Activated naive CD8-positive, alpha-beta T cell treated with anti-CD3 and anti-CD28 coated beads, Interleukin-2, amount 10 ng/mL, durations not matched to agents 7 days and 5 days (primary cell): ENCODE results near the gene ASIC3. TPM values are rescaled to one million over a fixed set of nuclear protein-coding genes. Genes with fewer than 3 reads are reported as not detected.
A peak's percentile ranks its signal among the peaks of the same experiment; 100 is the strongest.

Experiments used
- ATAC-seq: fragments of 150-1000 bp; cut with Tn5 transposase; one replicate; pipeline ENCODE4 v1.10.0; 2021; ENCODE audit warnings: low read depth, moderate library complexity
- POLR2A ChIA-PET: fragments of 350-600 bp; sonication (Branson Sonifier 250); formaldehyde crosslinking; loops from one replicate; lab custom pipeline; 2021; ENCODE audit warnings: antibody characterized with exemption; lab: Charles Lee
- DNase-seq: peaks from one replicate; pipeline ENCODE4 v3.0.0; 2021
- H3K27ac Mint-ChIP-seq: one replicate; pipeline ENCODE4 v1.8.0; 2022; ENCODE audit warnings: mild to moderate bottlenecking, mixed read lengths
- H3K27me3 Mint-ChIP-seq: one replicate; pipeline ENCODE4 v1.8.0; 2022; ENCODE audit warnings: mild to moderate bottlenecking, moderate library complexity, mixed read lengths
- H3K36me3 Mint-ChIP-seq: one replicate; pipeline ENCODE4 v1.8.0; 2021; ENCODE audit warnings: mild to moderate bottlenecking, mixed read lengths
- H3K4me1 Mint-ChIP-seq: one replicate; pipeline ENCODE4 v1.8.0; 2021; ENCODE audit warnings: mixed read lengths
- H3K4me3 Mint-ChIP-seq: one replicate; pipeline ENCODE4 v1.8.0; 2022; ENCODE audit warnings: mild to moderate bottlenecking, moderate library complexity, mixed read lengths
- H3K9me3 Mint-ChIP-seq: one replicate; pipeline ENCODE4 v1.8.0; 2021; ENCODE audit warnings: mixed read lengths
- total RNA-seq, 2 experiments: library from RNA; stranded (reverse); gene quantifications; one replicate each; pipeline ENCODE4 v1.2.3, GENCODE V29; 2021

ASIC3 gene
- total RNA-seq, 2 experiments from 2014 or later: 4.7 to 6.0 TPM

DNA sequence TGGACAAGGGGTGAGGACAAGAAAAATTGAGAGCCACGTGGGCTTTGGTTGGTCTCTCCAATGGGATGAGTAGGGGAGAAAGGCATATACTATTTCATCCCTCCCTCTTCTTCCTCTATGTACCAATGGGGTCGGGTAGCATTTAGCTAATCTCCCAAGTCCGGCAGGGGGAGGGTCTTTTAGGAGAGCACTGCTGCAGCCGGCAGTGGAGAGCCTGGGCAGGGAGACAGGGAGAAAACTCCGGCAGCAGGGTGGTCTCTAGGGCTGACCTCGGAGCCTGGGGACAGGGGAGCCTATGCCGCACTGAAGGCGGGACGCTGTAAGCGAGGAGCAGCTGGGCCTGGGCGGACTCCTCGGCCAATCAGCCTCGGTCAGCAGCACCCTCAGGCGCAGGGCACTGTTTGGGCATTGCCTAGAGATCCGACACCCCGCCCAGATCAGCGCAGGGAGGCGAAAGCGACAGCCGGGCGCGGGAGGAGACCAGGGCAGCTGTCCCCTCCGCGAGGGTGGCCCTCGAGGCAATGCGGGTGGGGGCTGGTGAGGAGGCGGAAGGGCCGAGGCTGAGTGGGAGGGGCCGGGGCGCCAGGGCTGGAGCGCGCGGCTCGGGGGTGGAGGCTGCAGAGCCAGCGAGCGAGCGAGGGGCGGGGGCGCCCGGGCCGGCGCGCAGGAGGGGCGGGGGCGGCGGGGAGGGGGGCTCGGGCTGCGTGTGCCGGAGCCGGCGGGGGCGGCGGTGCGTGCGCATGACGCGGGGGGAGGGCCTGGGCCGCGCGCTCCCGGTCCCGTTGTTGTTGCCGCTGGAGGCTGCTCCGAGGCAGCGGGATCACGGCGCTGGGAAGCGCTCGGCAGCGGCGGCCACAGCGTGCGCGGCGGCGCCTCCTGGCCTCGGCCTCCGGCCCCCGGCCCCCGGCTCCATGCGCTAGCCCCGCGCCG, 37.6 kb downstream of the ASIC3 start, which contains the start of gene AGAP3:
AGAP3 (plus strand) TSS at position 785 of the 930 bp plus-strand sequence. CDS start 267 bp downstream, outside the sequence.
- ATAC-seq: peak; percentile 17
- POLR2A ChIA-PET: interaction anchor here (0.7 to 1.5 kb wide), 3 partner anchors 26 to 77 kb away, joined by 3 to 5 read pairs (median 3); partner anchors contain the start of gene SLC4A2
- peak within 1 kb of the TSS; percentile 88 for H3K4me3 Mint-ChIP-seq

DNA sequence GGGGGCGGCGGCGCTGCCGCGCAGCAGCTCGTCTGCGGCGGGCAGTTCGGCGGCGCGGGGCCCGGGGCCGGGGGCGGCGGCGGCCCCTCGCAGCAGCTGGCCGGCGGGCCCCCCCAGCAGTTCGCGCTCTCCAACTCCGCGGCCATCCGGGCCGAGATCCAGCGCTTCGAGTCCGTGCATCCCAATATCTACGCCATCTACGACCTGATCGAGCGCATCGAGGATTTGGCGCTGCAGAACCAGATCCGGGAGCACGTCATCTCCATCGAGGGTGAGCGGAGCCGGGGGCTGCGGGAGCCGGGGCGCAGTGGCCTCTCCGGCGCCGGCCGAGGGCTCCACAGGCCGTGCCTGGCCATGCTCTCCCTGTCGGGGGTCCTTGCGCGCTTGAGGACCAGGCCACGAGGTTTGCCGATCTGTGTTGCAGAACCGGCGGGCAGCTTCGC, 38.5 kb downstream of the ASIC3 start:
- no peak for ATAC-seq
- H3K4me1 Mint-ChIP-seq: peaks cover 23% of the 10 kb centered on the region
- H3K27me3 Mint-ChIP-seq: peaks cover 19% of the 10 kb centered on the region
- peaks cover 4% of the 10 kb centered on the region for H3K36me3 Mint-ChIP-seq
- POLR2A ChIA-PET: no interaction called here
- peak overlapping the region; percentile 87 for H3K4me3 Mint-ChIP-seq
- H3K27ac Mint-ChIP-seq: peak overlapping the region; percentile 80
- DNase-seq: peak; percentile 61
- no peaks in the 10 kb centered on the region for H3K9me3 Mint-ChIP-seq

More for the DNA sequence above, 37.6 kb downstream of the ASIC3 start, which contains the start of gene AGAP3:
- peaks cover 23% of the 10 kb centered on the region for H3K4me1 Mint-ChIP-seq
- peaks cover 19% of the 10 kb centered on the region for H3K27me3 Mint-ChIP-seq
- peaks cover 4% of the 10 kb centered on the region for H3K36me3 Mint-ChIP-seq
- DNase-seq: peak; percentile 68
- H3K27ac Mint-ChIP-seq: peak within 1 kb of the TSS; percentile 80
- H3K9me3 Mint-ChIP-seq: no peaks in the 10 kb centered on the region

DNA sequence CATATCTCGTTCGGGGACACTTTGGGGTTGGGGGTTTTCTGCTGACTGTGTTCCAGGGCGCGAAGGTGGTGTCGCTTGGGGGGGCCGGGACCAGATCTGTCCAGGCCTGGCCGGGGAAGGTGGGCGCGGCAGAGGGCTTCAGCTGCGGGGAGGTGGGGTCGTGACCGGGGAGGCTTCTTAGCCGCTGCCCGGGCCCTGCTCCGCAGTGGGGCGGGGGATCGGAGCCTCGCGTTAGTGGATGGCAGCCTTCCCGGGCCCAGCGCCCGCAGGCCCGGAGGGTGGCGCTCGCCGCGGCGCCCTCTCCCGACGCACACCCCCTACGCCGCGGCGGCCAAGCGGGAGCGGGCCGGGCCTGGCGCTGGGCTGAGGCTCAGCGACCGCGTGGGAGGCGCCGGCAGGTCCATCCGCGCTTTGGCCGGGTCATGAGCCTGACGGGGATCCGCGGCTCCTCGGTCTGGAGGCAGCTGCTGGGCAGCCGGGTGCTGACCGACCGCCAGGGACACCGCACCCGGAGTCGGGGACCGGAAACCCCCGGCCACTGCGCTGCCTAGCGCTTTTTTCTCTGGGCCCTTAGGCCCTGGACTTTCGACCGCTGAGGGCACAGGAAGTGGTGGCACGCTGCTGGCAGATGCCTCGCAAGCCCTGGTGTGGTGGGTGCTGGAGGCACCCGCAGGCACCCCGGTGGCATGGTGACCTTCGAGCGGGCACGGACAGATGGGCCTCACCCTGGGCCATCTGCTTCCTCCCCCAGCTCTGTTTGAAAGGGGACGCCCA, 39.1 kb downstream of the ASIC3 start:
- ATAC-seq: no peak

DNA sequence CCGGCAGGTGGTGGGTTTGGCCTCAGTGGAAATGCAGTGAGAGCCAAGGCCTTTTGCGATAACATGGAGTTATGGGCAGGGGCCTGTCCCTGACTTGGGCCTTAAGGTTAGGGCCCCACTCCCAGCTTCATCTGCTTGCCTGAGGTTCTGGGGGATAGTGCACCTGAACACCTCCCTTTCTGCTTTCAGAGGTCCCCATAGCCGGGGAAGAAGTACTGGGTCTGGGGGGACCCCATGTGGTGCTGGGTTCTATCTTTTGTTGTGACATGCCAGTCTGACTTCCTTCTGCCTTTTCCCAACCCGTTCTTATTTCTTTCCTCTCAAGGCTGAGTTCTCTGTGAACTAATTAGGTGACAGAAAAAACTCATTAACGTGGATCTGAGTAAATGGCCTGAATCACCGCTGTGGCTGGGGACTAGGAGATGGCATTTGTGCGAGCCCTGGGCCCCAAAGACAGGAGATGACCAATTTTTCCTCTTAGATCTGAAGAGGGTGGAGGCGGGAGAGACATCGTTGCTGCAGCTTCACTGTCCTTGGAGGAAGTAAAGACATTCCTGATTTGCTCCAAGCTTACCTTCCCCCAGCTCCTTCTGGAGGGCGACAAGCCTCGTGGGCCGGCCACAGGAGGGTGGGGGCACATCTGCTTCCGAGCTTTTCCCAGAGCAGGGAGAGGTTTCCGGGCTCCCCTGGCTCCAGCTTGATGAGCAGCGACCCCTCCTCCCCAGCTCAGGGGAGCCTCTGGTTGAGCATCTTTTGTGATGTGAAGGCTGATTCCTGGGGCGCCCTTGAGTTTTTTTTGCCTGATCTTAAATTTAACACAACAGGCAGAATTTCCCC, 39.9 kb downstream of the ASIC3 start:
- Mint-ChIP-seq H3K36me3 (no peaks in the 10 kb centered on the region), H3K4me1 (peaks cover 17% of the 10 kb centered on the region), H3K9me3 (no peaks in the 10 kb centered on the region), H3K4me3 (peak overlapping the region; percentile 35), H3K27me3 (peaks cover 19% of the 10 kb centered on the region), H3K27ac (no peak overlapping the region)
- POLR2A ChIA-PET: interaction anchor here (0.5 to 0.6 kb wide), 2 partner anchors 35 to 247 kb away, joined by 3 read pairs; no protein-coding TSS in a partner anchor
- ATAC-seq (no peak), DNase-seq (no peak)

More for the DNA sequence above, 39.1 kb downstream of the ASIC3 start:
- no peaks in the 10 kb centered on the region for H3K9me3 Mint-ChIP-seq
- POLR2A ChIA-PET: no interaction called here
- peaks cover 3% of the 10 kb centered on the region for H3K36me3 Mint-ChIP-seq
- peak overlapping the region; percentile 87 for H3K4me3 Mint-ChIP-seq
- peaks cover 19% of the 10 kb centered on the region for H3K27me3 Mint-ChIP-seq
- peaks cover 20% of the 10 kb centered on the region for H3K4me1 Mint-ChIP-seq
- peak; percentile 54 for DNase-seq
- H3K27ac Mint-ChIP-seq: no peak overlapping the region

DNA sequence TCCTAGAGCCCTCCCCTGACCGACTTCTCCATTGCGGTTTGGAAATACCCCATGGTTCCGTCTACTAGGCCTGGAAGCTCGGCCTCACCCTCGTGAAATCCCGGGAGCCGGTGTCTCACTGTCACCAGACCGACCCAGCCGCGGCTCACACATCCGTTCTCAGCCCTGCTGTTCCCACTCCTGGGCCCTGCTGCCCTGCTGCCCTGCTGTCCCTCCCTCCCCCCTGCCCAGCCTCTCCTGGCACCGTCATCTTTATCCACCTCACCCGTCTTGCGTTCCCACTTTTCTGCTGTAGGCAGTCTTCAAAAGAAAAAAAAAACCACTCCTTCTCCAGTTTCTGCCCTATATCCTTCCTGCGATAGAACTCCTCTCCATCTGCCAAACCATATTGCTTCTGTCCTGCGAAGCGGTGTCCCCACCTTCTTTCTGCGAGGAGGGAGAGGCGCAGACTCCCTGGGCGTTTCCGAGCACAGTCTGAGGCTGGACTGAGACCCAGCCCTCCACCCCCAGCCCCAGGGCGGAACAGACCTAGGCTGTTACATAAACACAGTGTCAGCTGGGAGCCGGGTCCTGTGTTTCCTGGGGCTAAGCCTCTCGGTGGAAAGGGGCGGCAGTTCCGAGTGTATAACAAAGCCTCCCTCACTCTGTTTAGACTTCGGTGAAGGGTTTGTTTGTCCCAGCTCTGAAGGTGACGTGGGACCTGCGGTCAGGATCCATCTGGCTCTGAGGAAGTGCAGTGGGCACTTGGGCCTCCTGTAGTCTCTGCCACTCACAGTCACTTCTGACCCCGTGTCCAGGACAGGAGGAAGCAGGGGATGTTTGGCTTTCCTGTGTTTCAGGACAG, 40.7 kb downstream of the ASIC3 start:
- POLR2A ChIA-PET: interaction anchor here (0.5 kb wide), 1 partner anchor 36 kb away, joined by 3 read pairs; no protein-coding TSS in a partner anchor
- Mint-ChIP-seq H3K4me3 (peak overlapping the region; percentile 35), H3K4me1 (peaks cover 17% of the 10 kb centered on the region), H3K27ac (peak overlapping the region; percentile 23), H3K27me3 (peaks cover 19% of the 10 kb centered on the region), H3K9me3 (no peaks in the 10 kb centered on the region), H3K36me3 (no peaks in the 10 kb centered on the region)
- ATAC-seq (no peak), DNase-seq (no peak)

DNA sequence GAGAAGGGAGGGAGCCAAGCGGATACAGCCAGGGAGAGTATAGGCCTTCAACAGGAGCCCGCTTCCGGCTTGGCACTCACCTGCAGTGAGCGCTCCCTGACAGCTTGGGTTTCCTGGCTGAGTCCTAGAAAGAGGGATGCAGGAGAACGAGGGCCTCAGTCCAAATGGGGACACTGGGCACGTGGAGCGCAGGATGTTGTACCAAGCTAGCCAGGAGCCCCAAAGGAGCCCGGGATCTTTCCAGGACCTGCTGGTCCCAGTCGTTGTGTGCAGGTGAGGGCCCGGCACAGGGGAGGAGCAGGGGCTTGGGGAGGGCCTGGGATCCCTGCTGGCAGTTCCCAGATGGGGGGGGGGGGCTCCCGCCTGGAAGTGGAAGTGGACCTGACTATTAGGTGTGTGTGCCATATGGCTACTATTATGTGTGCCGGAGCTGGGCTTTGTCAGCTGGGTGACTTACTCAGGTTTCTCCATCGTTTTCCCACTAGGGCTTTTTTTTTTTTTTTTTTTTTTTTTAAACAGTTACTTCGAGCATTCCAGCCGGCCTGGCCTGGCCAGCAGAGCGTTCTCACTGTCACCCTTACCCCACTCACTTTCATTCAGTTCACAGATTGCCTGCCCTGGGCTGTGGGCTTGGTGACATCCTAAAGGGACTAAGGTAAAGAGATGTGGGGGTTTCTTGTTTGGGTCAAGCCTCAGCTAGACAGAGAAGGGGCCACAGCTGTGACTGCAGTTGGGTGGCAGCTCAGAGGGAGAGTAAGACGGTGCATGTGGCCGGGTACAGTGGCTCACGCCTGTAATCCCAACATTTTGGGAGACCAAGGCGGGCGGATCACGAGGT, 41.8 kb downstream of the ASIC3 start:
- Mint-ChIP-seq H3K4me1 (peaks cover 13% of the 10 kb centered on the region), H3K27ac (no peak overlapping the region)

DNA sequence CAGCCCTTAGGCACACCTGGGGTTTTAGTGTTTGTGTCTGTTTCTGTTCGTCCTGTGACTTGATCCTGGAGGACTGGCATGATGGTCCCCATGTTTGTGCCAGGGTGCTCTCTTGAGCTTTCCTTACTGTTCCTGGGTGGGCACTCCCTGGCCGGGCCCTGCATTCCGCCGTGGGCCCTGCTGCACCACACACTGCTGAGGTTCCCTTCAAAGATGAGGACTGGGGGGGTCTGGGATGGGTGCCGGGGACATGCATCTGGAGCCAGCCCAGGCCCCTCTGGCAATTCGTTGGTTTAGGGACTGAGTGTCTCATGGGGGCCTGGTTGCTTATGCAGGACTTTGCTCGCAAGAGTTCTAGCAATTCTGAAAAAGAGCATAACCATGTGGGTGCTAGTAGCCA, 42.7 kb downstream of the ASIC3 start:
- DNase-seq (no peak), ATAC-seq (no peak)
- Mint-ChIP-seq H3K27ac (no peak overlapping the region), H3K36me3 (no peaks in the 10 kb centered on the region), H3K27me3 (peaks cover 6% of the 10 kb centered on the region), H3K9me3 (no peaks in the 10 kb centered on the region), H3K4me3 (no peak overlapping the region), H3K4me1 (peaks cover 7% of the 10 kb centered on the region)
- POLR2A ChIA-PET: interaction anchor here (1.0 to 1.5 kb wide), 2 partner anchors 10 to 136 kb away, joined by 3 read pairs; partner anchors contain the start of genes ABCF2 and FASTK

More for the DNA sequence above, 41.8 kb downstream of the ASIC3 start:
- H3K27me3 Mint-ChIP-seq: peaks cover 12% of the 10 kb centered on the region
- H3K4me3 Mint-ChIP-seq: no peak overlapping the region
- DNase-seq (no peak), ATAC-seq (no peak)
- no peaks in the 10 kb centered on the region for H3K36me3 Mint-ChIP-seq
- H3K9me3 Mint-ChIP-seq: no peaks in the 10 kb centered on the region
- POLR2A ChIA-PET: interaction anchor here (1.0 to 1.5 kb wide), 2 partner anchors 10 to 137 kb away, joined by 3 read pairs; partner anchors contain the start of genes ABCF2 and FASTK

DNA sequence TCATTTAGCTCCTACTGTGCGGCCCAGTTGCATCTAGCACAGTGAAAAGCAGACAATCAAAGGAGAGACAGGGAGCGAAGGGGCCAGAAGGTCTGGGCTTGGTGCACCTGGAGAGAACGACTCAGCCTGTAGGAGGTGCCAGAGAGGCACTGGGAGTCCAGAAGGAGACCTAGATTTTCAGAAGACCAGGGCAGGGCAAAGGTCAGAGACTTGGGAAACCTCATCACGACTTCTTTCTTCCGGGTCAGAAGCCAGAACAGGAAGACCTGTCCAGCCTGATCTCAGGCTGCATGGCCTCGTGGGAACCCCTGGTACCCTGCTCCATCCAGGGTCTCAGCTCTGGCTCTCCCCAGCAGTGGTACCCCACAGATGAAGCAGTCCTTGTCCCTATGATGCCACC, 43.1 kb downstream of the ASIC3 start:
- H3K4me3 Mint-ChIP-seq: no peak overlapping the region
- no peak overlapping the region for H3K27ac Mint-ChIP-seq
- no peaks in the 10 kb centered on the region for H3K9me3 Mint-ChIP-seq
- H3K27me3 Mint-ChIP-seq: peaks cover 6% of the 10 kb centered on the region
- POLR2A ChIA-PET: interaction anchor here (1.5 kb wide), 1 partner anchor 11 kb away, joined by 3 read pairs; the partner anchor contains the start of gene FASTK
- H3K36me3 Mint-ChIP-seq: no peaks in the 10 kb centered on the region
- no peak for ATAC-seq
- no peak for DNase-seq
- peaks cover 7% of the 10 kb centered on the region for H3K4me1 Mint-ChIP-seq

DNA sequence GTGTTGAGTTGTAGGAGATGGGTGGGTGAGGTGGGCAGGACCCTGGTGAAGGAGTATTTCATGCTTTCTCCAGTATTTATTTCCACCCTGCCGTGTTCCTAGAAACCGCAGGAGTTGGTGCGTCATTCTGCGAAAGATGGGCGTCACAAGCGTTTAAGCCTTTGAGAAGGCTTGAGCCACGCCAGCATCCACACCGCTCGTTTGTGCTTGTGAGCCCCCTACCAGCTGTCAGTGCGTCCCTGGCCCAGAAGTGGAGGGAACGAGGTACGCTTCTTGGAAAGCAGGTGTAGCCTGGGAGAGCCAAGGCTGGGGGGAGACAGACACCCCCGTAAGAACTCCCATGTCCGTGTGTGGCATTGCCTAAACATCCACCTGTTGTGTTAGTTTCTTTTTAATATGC, 43.7 kb downstream of the ASIC3 start:
- H3K4me1 Mint-ChIP-seq: peaks cover 7% of the 10 kb centered on the region
- H3K4me3 Mint-ChIP-seq: no peak overlapping the region
- POLR2A ChIA-PET: no interaction called here
- H3K27ac Mint-ChIP-seq: no peak overlapping the region
- no peaks in the 10 kb centered on the region for H3K9me3 Mint-ChIP-seq
- H3K36me3 Mint-ChIP-seq: no peaks in the 10 kb centered on the region
- ATAC-seq (no peak), DNase-seq (no peak)
- peaks cover 6% of the 10 kb centered on the region for H3K27me3 Mint-ChIP-seq

DNA sequence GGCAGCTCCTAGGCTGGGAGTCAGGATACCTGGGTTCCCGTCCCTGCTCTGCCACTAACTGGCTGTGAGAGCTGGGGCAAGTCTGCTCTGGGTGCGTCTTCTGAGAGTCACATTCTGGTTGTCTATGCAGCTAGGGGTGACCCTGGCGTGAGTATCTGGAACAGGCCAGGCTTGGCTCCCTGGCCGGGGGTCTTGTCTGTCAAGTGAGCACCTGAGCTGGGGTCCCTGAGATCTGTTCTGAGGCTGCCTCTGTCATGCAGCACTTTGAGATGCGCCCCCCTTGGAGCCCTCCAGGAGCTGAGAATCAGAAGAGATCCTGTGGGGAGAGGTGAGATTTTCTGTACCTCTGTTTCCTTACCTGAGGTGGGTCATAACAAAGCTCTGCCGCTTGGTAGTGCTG, 45.4 kb downstream of the ASIC3 start:
- ATAC-seq (no peak), DNase-seq (peak; percentile 21)
- H3K27ac Mint-ChIP-seq: no peak overlapping the region
- no peaks in the 10 kb centered on the region for H3K36me3 Mint-ChIP-seq
- POLR2A ChIA-PET: no interaction called here
- peaks cover under 1% of the 10 kb centered on the region for H3K27me3 Mint-ChIP-seq
- H3K4me1 Mint-ChIP-seq: peaks cover 3% of the 10 kb centered on the region
- no peak overlapping the region for H3K4me3 Mint-ChIP-seq
- H3K9me3 Mint-ChIP-seq: no peaks in the 10 kb centered on the region

DNA sequence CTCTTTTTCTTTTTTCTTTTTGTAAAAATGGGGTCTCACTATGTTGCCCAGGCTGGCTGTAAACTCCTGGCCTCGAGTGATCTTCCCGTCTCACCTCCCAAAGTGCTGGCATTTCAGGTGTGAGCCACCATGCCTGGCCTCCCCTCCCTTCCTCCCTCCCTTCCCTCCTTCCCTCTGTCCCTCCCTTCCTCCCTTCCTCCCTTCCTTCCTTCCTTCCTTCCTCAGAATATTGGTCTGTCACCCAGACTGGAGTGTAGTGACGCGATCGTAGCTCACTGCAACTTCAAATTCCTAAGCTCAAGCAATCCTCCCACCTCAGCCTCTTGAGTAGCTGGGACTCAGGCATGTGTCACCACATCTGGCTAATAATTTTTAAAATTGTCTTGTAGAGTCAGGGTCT, 46.3 kb downstream of the ASIC3 start:
- H3K4me3 Mint-ChIP-seq: no peak overlapping the region
- H3K27me3 Mint-ChIP-seq: no peaks in the 10 kb centered on the region
- DNase-seq: no peak
- H3K9me3 Mint-ChIP-seq: no peaks in the 10 kb centered on the region
- no peaks in the 10 kb centered on the region for H3K4me1 Mint-ChIP-seq
- no peak overlapping the region for H3K27ac Mint-ChIP-seq
- no peaks in the 10 kb centered on the region for H3K36me3 Mint-ChIP-seq
- POLR2A ChIA-PET: no interaction called here
- no peak for ATAC-seq
